ENCODE measurements around the gene KRTAP19-4. TPM values are rescaled to one million over a fixed set of nuclear protein-coding genes. Genes with fewer than 3 reads are reported as not detected.
"Not testable (repeated sequence)": the region's sequence is repeated elsewhere in the genome, so short reads cannot be mapped to it uniquely, and the experiment has no call there.

KRTAP19-4 gene
- not detected in 2 replicates for total RNA-seq (2014; rRNA removed; shearing (Covaris generic))

GRCh38 chr21:30497065-30497464 lies at the start of gene KRTAP19-4:
TSS of gene KRTAP19-4 (minus strand) at chr21:30497165. CDS start at chr21:30497110, 55 bp downstream.
- DNase-seq (ENCODE audit: low read depth): no peak

GRCh38 chr21:30541764-30542163 lies 44.8 kb upstream of the KRTAP19-4 start, which contains the start of gene KRTAP19-6:
TSS of gene KRTAP19-6 (minus strand) at chr21:30541864. CDS start at chr21:30541833, 31 bp downstream.
- DNase-seq (ENCODE audit: low read depth): no peak

- no peak for DNase-seq (ENCODE audit: low read depth)
Observed at GRCh38 chr21:30518876-30519275, 21.9 kb upstream of the KRTAP19-4 start.

- DNase-seq (ENCODE audit: low read depth): no peak
Observed at GRCh38 chr21:30515681-30516080, 18.7 kb upstream of the KRTAP19-4 start.

GRCh38 chr21:30505621-30506205 lies 8.7 kb upstream of the KRTAP19-4 start:
- not testable (repeated sequence) for DNase-seq (ENCODE audit: low read depth)

GRCh38 chr21:30502041-30502440 lies 5.1 kb upstream of the KRTAP19-4 start, which contains the start of gene KRTAP19-5:
TSS of gene KRTAP19-5 (minus strand) at chr21:30502141. CDS start at chr21:30502090, 51 bp downstream.
- no peak for DNase-seq (ENCODE audit: low read depth)

GRCh38 chr21:30491963-30492428 lies 5.0 kb downstream of the KRTAP19-4 start, which contains the start of gene KRTAP19-3:
TSS of gene KRTAP19-3 (minus strand) at chr21:30492013. CDS start at chr21:30491957, 56 bp downstream.
- no peak for DNase-seq (ENCODE audit: low read depth)

- no peak for DNase-seq (ENCODE audit: low read depth)
Observed at GRCh38 chr21:30487336-30487735, 9.6 kb downstream of the KRTAP19-4 start, which contains the start of gene KRTAP19-2. TSS of gene KRTAP19-2 (minus strand) at chr21:30487436. CDS start at chr21:30487348, 88 bp downstream.

GRCh38 chr21:30486180-30486579 lies 10.8 kb downstream of the KRTAP19-4 start:
- DNase-seq (ENCODE audit: low read depth): no peak

- DNase-seq (ENCODE audit: low read depth): no peak
Observed at GRCh38 chr21:30482130-30482529, 14.8 kb downstream of the KRTAP19-4 start.

GRCh38 chr21:30480145-30480544 lies 16.8 kb downstream of the KRTAP19-4 start, which contains the start of gene KRTAP19-1:
TSS of gene KRTAP19-1 (minus strand) at chr21:30480367. CDS start at chr21:30480317, 50 bp downstream.
- no peak for DNase-seq (ENCODE audit: low read depth)

- no peak for DNase-seq (ENCODE audit: low read depth)
Observed at GRCh38 chr21:30479259-30479658, 17.7 kb downstream of the KRTAP19-4 start.

- DNase-seq (ENCODE audit: low read depth): no peak
Observed at GRCh38 chr21:30478004-30478403, 19.0 kb downstream of the KRTAP19-4 start.

GRCh38 chr21:30468900-30469714 lies 27.9 kb downstream of the KRTAP19-4 start:
- no peak for DNase-seq (ENCODE audit: low read depth)

- no peak for DNase-seq (ENCODE audit: low read depth)
Observed at GRCh38 chr21:30463713-30464112, 33.3 kb downstream of the KRTAP19-4 start.

GRCh38 chr21:30448514-30448913 lies 48.5 kb downstream of the KRTAP19-4 start:
- no peak for DNase-seq (ENCODE audit: low read depth)

GRCh38 chr21:30447056-30447455 lies 49.9 kb downstream of the KRTAP19-4 start:
- no peak for DNase-seq (ENCODE audit: low read depth)

Other genes with a start within 250 kb of the KRTAP19-4 start
- gene KRTAP24-1, start 214.2 kb downstream of the KRTAP19-4 start, total RNA-seq (2014; rRNA removed; shearing (Covaris generic)): not detected in 2 replicates
- not detected in 2 replicates for gene KRTAP25-1, start 207.7 kb downstream of the KRTAP19-4 start, total RNA-seq (2014; rRNA removed; shearing (Covaris generic))
- gene KRTAP26-1, start 176.8 kb downstream of the KRTAP19-4 start, total RNA-seq (2014; rRNA removed; shearing (Covaris generic)): not detected in 2 replicates
- gene KRTAP27-1, start 159.5 kb downstream of the KRTAP19-4 start, total RNA-seq (2014; rRNA removed; shearing (Covaris generic)): not detected in 2 replicates
- not detected in 2 replicates for gene KRTAP23-1, start 148.6 kb downstream of the KRTAP19-4 start, total RNA-seq (2014; rRNA removed; shearing (Covaris generic))
- gene KRTAP13-2, start 124.9 kb downstream of the KRTAP19-4 start, total RNA-seq (2014; rRNA removed; shearing (Covaris generic)): not detected in 2 replicates
- gene KRTAP13-1, start 101.1 kb downstream of the KRTAP19-4 start, total RNA-seq (2014; rRNA removed; shearing (Covaris generic)): not detected in 2 replicates
- not detected in 2 replicates for gene KRTAP13-3, start 71.2 kb downstream of the KRTAP19-4 start, total RNA-seq (2014; rRNA removed; shearing (Covaris generic))
- not detected in 2 replicates for gene KRTAP13-4, start 66.9 kb downstream of the KRTAP19-4 start, total RNA-seq (2014; rRNA removed; shearing (Covaris generic))
- gene KRTAP15-1, start 56.9 kb downstream of the KRTAP19-4 start, total RNA-seq (2014; rRNA removed; shearing (Covaris generic)): not detected in 2 replicates
- gene KRTAP19-1, start 16.8 kb downstream of the KRTAP19-4 start, total RNA-seq (2014; rRNA removed; shearing (Covaris generic)): not detected in 2 replicates
- gene KRTAP19-2, start 9.7 kb downstream of the KRTAP19-4 start, total RNA-seq (2014; rRNA removed; shearing (Covaris generic)): not detected in 2 replicates
- not detected in 2 replicates for gene KRTAP19-3, start 5.2 kb downstream of the KRTAP19-4 start, total RNA-seq (2014; rRNA removed; shearing (Covaris generic))
- not detected in 2 replicates for gene KRTAP19-5, start 5.0 kb upstream of the KRTAP19-4 start, total RNA-seq (2014; rRNA removed; shearing (Covaris generic))
- gene KRTAP19-6, start 44.7 kb upstream of the KRTAP19-4 start, total RNA-seq (2014; rRNA removed; shearing (Covaris generic)): not detected in 2 replicates
- not detected in 2 replicates for gene KRTAP19-7, start 64.1 kb upstream of the KRTAP19-4 start, total RNA-seq (2014; rRNA removed; shearing (Covaris generic))
- gene KRTAP22-2, start 93.2 kb upstream of the KRTAP19-4 start, total RNA-seq (2014; rRNA removed; shearing (Covaris generic)): not detected in 2 replicates
- gene KRTAP6-3, start 95.3 kb upstream of the KRTAP19-4 start, total RNA-seq (2014; rRNA removed; shearing (Covaris generic)): not detected in 2 replicates
- not detected in 2 replicates for gene KRTAP6-2, start 101.7 kb upstream of the KRTAP19-4 start, total RNA-seq (2014; rRNA removed; shearing (Covaris generic))
- gene KRTAP22-1, start 103.9 kb upstream of the KRTAP19-4 start, total RNA-seq (2014; rRNA removed; shearing (Covaris generic)): not detected in 2 replicates
- gene KRTAP6-1, start 116.8 kb upstream of the KRTAP19-4 start, total RNA-seq (2014; rRNA removed; shearing (Covaris generic)): not detected in 2 replicates
- gene KRTAP20-1, start 119.3 kb upstream of the KRTAP19-4 start, total RNA-seq (2014; rRNA removed; shearing (Covaris generic)): not detected in 2 replicates
- gene KRTAP20-4, start 123.5 kb upstream of the KRTAP19-4 start, total RNA-seq (2014; rRNA removed; shearing (Covaris generic)): not detected in 2 replicates
- not detected in 2 replicates for gene KRTAP20-2, start 138.0 kb upstream of the KRTAP19-4 start, total RNA-seq (2014; rRNA removed; shearing (Covaris generic))
- gene KRTAP20-3, start 145.7 kb upstream of the KRTAP19-4 start, total RNA-seq (2014; rRNA removed; shearing (Covaris generic)): not detected in 2 replicates
- not detected in 2 replicates for gene KRTAP21-3, start 221.6 kb upstream of the KRTAP19-4 start, total RNA-seq (2014; rRNA removed; shearing (Covaris generic))

Measured in RPMI7951 (cell line).